Kidney tubule cell (primary cell): Measurements from ENCODE around the gene NFKBIB.
"Not testable (repeated sequence)": the region's sequence is repeated elsewhere in the genome, so short reads cannot be mapped to it uniquely, and the experiment has no call there.

Source experiments
- DNase-seq: peaks from one replicate; pipeline ENCODE4 v3.0.0-alpha.2; 2018; ENCODE audit warnings: low spot score

NFKBIB gene

GRCh38 chr19:38928391-38929001 lies 28.7 kb downstream of the NFKBIB start:
- no peak for DNase-seq

GRCh38 chr19:38929929-38930775 lies 30.4 kb downstream of the NFKBIB start, which contains the start of gene SARS2:
Gene SARS2, minus strand, starts transcription at chr19:38930763. Its CDS starts 27 bp downstream, at chr19:38930736.
- DNase-seq = peak; percentile 94

GRCh38 chr19:38930776-38931520 lies 31.2 kb downstream of the NFKBIB start, which contains the start of gene MRPS12:
Gene MRPS12, plus strand, starts transcription at chr19:38930944. Its CDS starts 351 bp downstream, at chr19:38931295.
- peak; percentile 99 for DNase-seq

GRCh38 chr19:38931521-38931793 lies 31.7 kb downstream of the NFKBIB start:
- DNase-seq = no peak

- peak; percentile 45 for DNase-seq
Measured at GRCh38 chr19:38932425-38933179, 32.8 kb downstream of the NFKBIB start.

GRCh38 chr19:38933544-38933943 lies 33.8 kb downstream of the NFKBIB start:
- DNase-seq = no peak

- DNase-seq = no peak
Measured at GRCh38 chr19:38939957-38940356, 40.2 kb downstream of the NFKBIB start.

- DNase-seq = not testable (repeated sequence)
Measured at GRCh38 chr19:38941466-38941865, 41.7 kb downstream of the NFKBIB start.

- no peak for DNase-seq
Measured at GRCh38 chr19:38941979-38942378, 42.2 kb downstream of the NFKBIB start.

GRCh38 chr19:38942471-38943181 lies 42.9 kb downstream of the NFKBIB start:
- DNase-seq = no peak

GRCh38 chr19:38944981-38945506 lies 45.3 kb downstream of the NFKBIB start:
- no peak for DNase-seq

- no peak for DNase-seq
Measured at GRCh38 chr19:38945562-38946228, 45.9 kb downstream of the NFKBIB start.

- no peak for DNase-seq
Measured at GRCh38 chr19:38946229-38947010, 46.7 kb downstream of the NFKBIB start.

GRCh38 chr19:38949580-38950367 lies 50.0 kb downstream of the NFKBIB start:
- DNase-seq = peak; percentile 69

GRCh38 chr19:38951187-38951586 lies 51.4 kb downstream of the NFKBIB start:
- no peak for DNase-seq

- DNase-seq = peak; percentile 90
Measured at GRCh38 chr19:38952395-38953165, 52.8 kb downstream of the NFKBIB start.

GRCh38 chr19:38953677-38954076 lies 53.9 kb downstream of the NFKBIB start:
- DNase-seq = no peak

- no peak for DNase-seq
Measured at GRCh38 chr19:38956264-38956663, 56.5 kb downstream of the NFKBIB start.
